MV-4-11 (cell line): ENCODE data around the gene TMEM225B.
"Not testable (repeated sequence)": the region's sequence is repeated elsewhere in the genome, so short reads cannot be mapped to it uniquely, and the experiment has no call there.

Experiments
- DNase-seq: peaks from one replicate; lab custom pipeline; 2025; lab: John Stamatoyannopoulos, UW

TMEM225B gene, protein sequence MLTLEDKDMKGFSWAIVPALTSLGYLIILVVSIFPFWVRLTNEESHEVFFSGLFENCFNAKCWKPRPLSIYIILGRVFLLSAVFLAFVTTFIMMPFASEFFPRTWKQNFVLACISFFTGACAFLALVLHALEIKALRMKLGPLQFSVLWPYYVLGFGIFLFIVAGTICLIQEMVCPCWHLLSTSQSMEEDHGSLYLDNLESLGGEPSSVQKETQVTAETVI

DNA sequence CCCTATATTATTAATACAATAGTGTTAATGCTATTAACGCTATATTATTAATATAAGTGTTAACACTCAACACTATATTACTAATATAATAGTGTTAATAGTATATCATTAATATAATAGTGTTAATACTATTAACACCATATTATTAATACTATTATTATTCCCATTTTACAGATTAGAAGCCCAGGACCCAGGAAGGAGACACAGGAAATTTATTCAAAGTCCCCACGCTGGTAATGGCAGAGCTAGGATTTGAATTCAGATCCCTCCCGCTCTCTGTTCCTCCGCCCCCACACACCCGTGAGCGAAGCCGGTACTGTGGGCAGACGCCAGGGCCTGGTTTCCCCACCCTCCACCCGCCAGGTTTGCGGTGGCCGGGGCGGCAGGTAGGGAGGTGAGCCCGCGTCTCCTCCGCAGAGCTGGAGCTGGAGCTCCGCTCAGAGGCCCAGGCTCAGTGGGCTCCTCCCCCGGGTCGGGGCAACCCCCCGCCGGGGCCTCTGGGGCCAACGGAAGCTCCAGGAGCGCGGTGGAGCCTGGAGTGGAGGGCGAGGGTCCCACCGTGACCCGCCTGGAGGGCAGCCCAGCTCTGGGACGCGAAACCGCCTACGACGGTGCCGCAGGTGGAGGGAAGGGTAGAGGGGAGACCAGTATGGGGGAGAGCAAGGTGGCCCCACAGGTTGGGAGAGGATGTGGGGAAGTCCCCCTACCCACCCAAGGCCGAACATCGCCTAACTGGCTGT lies at the start of gene TMEM225B:
Gene TMEM225B, plus strand, starts transcription at position 506 of the 740 bp plus-strand sequence. CDS start 6,122 bp downstream, outside the sequence.
- DNase-seq, result no peak

DNA sequence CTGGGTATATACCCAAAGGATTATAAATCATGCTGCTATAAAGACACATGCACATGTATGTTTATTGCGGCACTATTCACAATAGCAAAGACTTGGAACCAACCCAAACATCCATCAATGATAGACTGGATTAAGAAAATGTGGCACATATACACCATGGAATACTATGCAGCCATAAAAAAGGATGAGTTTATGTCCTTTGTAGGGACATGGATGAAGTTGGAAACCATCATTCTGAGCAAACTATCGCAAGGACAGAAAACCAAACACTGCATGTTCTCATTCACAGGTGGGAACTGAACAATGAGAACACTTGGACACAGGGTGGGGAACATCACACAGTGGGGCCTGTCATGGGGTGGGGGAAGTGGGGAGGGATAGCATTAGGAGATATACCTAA lies 48.5 kb upstream of the TMEM225B start:
- DNase-seq, result not testable (repeated sequence)

DNA sequence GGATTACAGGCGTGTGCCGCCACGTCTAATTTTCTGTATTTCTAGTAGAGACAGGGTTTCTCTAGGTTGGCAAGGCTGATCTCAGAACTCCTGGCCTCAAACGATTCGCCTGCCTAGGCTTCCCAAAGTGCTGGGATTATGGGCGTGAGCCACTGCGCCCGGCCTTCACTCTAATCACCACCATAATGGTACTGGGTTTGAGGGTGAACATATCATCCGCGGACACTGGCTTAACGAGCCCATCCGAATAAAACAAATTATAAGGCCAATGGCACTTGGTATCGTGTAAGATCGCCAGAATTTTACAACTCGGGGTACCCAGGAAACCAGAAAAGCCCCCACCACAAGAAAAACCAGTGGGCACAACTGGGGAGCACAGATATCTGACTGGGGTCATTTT lies 46.7 kb upstream of the TMEM225B start:
- DNase-seq, result no peak

DNA sequence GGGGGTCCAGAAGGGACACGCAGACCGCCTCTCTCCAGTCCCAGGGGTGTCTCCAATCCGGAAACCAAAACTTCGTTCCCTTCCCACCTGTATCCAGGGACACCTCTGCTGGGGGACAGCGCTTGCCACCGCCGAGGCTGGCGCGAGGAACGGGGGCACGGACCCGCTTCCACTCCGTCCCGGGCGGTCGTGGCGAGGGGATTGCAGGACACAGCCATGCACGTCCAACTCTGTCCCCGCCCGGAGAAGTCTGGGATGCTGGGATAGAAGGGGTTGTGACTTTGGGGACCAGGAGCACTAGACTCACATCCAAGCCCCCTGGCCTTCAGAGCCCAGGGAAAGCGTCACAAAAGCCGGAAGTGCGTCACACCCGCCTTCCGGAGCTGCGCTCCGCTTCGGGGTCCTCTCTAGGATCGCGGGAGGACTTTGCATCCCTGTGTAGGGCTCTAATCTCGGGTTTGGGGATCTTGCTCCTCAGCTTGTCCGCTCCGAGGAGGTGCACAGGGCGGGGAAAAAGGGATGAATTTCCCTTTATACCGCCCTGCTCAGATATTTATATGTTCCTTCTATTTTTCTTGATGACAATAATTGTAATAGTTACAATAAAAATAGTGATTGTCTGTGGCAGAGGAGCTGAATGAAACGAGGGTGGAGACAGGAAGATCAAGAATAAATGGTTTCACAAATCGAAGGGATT lies 46.2 kb upstream of the TMEM225B start, which contains the start of gene FAM200A:
Gene FAM200A, minus strand, starts transcription at position 348 of the 697 bp plus-strand sequence. CDS start 3,707 bp downstream, outside the sequence.
- peak; percentile 82 for DNase-seq

DNA sequence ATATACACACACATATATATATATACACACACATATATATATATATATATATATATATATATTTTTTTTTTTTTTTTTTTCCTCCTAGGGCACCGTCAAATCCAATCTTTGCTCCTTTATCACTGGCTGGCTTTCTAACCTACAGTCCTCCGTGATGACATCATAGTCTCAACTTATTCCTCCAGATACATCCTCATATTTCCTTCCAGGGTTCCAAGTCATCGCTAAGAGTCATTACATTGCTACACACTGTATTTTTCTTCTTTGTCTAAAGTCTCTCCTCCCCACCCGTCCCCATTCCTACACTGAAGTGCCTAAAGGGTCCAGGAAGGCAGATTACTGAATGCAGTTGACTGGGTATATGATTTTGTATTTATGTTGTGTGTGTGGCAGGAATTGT lies 45.0 kb upstream of the TMEM225B start:
- DNase-seq, result no peak

DNA sequence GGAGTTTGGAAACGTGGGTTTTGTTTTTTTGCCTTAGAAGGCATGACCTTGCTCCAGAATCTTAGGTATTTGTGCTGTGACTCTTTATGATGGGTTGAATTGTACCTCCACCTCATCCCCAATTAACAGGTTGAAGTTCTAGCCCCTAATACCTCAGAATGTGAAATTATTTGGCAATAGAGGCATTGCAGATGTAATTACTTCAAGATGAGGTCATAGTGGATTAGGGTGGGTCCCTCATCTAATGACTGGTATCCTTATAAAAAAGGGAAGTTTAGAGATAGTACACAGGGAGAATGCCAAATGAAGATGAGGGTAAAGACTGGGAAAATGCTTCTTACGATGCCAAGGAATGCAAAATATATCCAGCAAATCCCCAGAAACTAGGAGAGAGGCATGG lies 43.1 kb upstream of the TMEM225B start:
- DNase-seq, result peak; percentile 9

DNA sequence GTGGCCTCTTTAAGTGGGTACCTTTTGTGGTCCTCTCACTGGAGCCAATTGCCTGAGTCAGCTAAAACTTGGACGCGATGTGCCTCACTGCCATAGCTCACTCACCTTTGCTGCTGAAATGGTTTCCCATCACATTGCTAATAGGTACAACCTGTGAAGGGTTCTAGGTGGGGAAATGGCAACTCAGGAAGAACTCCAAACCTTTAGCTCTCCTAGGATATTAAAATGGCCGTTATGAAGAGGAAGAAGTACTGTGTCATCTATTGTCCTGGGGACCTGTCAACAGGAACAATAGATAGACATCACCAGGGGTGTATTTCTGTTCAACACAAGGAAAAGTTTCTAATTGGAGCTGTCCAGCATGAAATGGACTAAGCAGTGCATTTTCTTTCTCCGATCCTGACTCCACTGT lies 40.9 kb upstream of the TMEM225B start:
- no peak for DNase-seq

DNA sequence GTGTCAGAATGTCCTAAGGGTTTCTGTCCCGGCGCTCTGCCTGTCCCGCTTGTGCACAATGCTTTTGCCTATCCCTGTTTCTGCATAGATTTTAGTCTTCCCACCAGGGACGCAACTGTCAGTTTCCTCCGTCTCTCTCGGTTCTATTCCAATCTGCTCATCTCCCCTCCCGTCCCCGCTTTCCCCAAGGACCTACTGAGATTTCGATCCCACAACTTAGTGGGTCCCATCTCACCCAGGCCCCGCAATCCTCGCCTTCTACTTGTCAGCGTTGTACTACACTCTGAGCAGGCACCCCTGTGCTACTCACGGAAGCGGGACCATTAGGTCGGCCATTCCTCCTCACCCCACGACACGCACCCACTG lies 40.1 kb upstream of the TMEM225B start:
- no peak for DNase-seq

DNA sequence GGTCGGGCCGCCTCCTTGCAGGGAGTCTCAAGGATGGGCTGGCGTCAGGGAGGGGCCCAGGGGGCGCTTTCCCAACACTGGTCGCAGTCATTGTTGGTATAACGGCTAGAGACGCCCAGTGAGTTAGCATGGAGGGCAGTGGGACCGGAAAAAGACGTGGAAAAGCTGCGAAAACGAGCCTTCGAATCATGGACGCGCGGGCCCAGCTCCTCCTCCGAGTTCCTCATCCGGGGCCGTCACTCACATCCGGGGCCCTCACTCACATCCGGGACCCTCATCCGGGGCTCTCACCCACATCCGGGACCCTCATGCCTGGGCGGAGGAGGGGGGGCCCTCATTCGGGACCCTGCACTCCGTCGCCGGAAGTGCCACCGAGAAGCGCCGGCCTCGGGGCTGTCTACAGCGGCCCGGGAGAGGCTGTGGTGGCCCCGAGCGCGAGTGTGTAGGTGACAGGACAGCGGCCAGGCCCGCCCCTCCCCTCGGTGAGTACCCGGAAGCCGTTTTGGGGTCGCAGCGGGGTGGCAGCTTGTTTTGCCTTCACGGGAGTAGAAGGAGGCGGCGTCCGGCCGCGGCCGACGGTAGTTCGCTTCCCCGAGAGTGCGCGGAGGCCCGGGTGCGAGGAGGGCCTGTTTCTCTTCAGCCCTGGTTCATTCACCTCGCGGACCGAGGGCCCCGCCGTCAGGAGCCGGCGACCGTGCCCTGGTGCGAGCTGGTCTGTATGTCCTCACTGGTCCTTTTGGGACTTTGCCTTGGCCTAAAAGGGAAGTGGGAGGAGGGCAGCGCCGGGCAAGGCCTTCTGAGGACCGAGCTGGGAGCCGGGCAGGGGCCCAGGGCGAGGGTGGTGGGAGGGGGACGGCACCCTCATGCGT lies 39.5 kb upstream of the TMEM225B start, which contains the start of gene ZNF655:
Gene ZNF655, plus strand, starts transcription at position 337 of the 869 bp plus-strand sequence. CDS start 1,918 bp downstream, outside the sequence.
- peak; percentile 72 for DNase-seq

DNA sequence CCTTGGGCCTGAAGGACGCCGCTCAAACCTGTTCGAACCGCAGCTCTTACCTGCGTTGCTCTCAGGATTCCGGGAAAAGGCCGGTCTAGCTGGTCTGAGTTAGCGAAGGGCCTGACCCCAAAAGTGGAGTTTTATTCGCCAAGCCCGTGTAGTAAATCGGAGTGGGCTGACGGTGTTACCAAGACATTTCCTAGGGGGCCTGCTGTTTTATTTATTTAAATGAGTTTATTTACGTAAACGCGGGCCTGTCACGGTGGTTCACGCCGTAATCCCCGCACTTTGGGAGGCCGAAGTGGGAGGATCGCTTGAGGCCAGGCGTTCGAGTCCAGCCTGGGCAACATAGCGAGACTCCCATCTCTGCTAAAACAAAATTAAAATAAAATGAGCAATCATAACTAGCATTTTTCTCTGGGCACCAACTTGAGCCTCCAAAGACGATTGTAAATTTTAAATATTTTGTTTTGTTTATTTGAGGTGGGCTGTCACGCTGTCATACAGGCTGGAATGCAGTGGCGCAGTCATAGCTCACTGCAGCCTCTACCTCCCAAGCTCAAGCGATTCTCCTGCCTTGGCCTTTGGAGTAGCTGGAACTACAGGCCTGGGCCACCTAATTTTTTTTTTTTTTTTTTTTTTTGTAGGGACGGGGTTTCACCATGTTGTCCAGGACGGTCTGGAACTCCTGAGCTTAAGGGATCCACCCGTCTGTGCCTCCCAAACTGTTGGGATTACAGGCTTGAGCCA lies 38.7 kb upstream of the TMEM225B start:
- no peak for DNase-seq

DNA sequence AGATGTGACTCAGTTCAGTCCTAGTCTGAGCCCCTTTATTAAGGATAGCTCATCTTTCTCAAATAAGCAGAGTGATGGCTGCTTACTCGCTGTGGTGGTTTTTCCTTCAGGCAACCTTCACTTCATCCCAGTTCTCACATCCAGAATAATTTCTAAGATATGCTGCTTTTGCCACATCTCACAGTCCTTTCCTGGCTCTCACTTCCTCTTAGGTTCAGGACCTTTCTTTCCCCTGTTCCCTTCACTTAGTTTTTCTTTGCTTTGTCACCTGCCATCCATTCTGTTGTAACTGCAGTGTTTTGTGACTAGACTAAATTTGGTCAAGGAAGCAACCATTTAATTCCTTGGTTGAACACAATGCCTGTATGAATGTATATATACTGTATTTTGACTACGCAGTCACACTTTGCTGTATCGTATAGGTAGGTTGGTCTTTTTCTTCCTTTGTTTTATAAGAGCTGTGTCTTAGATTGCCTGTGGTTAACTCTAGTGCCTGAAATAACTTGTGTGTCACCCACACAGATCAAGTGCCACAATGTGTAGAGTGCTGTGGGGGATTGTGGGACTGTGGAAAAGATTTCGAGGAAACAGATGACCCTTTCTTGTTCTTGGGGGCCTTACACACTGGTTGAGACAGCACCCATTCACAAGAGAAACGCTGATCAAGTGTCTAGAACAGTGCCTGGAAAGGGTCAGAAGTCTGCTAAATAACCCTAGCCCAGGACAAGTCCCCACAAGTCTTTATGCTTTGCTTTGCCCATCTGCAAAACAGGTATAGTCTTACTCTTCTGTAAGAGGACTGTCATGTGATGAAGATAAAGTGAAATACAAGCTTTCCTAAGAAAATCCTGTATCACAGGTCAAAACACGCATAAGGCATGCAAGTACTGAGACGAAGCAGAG lies 37.0 kb upstream of the TMEM225B start:
- peak; percentile 47 for DNase-seq

DNA sequence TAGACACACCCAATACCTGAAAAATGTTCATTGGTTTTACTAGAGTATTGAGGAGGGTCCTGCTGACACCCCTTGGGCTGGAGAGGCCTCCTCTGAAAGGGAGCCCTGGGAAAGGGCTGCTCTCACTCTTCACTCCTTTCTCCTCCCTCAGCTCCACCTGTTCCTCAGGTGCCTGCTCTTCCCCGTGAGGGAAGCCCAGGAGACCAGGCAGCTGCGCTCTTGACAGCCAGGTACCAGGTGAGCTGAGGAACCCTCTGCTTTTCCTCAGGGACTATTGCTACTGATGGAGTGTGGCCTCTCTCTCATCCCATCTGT lies 36.4 kb upstream of the TMEM225B start:
- no peak for DNase-seq

DNA sequence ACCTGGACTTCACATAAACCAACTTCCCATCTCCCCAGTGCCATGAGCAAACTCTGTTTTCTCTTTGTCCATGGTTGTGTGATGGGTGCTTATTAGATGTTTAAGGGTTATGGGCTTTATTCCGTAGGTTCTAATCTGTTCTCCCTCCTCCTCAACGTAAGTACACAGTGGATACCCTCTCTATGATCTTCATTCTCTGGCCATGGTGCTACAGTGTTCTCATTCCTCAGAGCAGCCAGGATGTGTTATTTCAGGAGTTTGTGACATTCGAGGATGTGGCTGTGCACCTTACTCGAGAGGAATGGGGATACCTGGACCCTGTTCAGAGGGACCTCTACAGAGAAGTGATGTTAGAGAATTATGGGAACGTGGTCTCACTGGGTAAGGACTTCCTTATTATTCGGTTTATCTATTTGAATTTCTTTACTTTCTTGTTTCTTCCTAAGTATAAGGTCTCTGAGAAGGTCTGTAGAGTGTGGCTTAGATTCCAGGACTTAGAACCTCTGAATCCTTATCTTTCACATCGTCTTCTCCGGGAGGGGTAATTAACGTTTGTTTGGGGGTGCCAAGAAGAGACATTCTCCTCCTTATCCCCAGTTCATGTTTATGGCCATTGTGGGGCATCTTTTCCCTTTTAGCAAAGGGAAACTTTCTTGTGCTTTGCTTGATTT lies 35.8 kb upstream of the TMEM225B start:
- DNase-seq, result no peak

DNA sequence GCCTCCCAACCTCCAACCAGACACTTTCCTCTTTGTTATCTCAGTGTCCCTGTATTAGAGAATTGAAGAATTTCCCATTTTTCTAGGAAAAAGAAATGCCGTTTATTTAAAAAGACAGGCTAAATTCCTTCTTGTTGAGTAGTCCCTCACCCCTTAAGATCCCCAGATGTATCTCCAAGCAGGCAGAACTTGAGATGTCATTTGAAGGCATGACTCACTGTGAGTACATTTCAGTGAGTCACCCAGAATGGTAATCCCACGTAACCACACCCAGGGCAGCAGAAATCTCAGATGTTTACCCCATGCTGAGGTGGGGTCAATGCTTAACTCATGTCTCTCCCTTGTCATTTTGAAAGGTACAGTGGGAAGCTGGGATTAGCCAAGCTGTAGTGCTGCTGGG lies 35.2 kb upstream of the TMEM225B start:
- peak; percentile 80 for DNase-seq

DNA sequence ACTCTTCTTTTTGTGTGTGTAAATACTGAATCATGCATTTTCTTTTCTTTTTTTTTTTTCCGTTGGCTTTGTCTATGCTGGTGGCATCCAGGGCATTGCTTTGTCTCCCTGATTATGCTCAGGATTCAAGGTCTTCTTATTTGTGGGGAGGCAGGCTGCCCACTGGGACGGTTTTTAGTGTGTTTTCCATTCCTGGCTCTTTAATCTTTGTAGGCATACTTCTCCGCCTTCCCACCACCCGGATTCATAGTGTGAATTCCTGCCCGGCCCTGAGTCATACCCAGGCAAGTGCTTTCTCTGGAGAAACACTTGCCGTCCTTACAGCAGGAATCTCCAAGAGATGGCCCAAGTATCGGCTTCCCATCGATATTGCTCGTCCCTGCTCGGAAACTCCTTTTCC lies 34.4 kb upstream of the TMEM225B start:
- DNase-seq, result no peak

DNA sequence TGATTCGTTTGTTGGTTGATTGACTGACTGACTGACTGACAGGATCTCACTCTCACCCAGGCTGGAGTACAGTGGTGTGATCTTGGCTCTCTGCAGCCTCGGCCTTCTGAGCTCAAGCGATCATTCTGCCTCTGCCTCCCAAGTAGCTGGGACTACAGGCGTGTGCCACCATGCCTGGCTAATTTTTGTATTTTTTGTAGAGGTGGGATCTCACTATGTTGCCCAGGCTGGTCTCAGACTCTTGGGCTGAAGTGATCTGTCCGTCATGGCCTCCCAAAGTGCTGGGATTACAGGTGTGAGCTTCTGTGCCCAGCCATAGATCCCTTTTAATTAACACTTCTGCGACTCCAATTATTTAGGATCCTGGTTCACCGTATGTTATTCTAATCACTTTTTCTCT lies 29.3 kb upstream of the TMEM225B start:
- not testable (repeated sequence) for DNase-seq

DNA sequence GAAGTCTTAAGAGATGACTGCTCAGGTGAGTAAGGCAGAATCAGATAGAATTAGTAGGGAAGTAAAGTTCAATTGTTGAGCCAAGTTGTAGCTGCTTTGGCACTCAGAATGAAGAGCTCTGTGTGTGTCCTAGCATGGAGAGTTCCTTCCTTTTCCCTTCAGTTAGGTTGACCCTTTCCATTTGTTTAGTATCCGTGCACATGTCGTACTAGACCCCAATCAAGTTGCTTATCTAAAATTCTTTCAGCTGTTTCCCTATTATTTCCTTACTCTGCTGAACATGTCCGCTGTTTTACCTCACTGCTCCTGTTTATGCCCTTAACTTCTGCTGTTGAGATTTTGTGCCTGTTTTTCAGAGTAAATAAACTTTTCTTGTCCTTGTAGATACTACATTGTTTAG lies 26.3 kb upstream of the TMEM225B start:
- DNase-seq, result no peak

DNA sequence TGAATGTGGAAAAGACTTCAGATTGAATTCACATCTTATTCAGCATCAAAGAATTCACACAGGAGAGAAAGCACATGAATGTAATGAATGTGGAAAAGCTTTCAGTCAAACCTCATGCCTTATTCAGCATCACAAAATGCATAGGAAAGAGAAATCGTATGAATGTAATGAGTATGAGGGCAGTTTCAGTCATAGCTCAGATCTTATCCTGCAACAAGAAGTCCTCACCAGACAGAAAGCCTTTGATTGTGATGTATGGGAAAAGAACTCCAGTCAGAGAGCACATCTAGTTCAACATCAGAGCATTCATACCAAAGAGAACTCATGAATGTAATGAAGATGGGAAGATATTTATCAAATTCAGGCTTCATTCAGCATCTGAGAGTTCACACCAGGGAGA lies 24.8 kb upstream of the TMEM225B start:
- no peak for DNase-seq

DNA sequence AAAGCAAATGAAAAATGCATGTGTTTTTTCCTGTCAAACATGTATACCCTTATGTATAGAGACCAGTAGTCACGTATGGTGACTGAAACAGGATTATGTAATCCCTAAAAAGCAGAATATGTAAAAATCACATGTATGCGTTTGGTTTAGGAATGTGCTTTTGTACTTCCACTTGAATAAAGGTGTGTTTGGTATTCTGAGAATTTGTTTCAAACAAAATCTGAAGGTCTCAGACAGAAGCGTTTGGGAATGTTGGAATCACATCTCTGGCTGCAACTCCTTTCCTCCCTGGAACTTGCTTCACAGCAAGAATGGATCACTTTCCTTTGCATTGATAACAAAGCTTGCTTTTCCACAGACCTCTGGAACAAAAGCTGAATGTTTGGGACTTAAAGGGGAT lies 21.8 kb upstream of the TMEM225B start:
- no peak for DNase-seq
